HCEC 1CT (cell line): Measurements from ENCODE around the gene HTRA3.

Experiments
- DNase-seq: peaks from one replicate; pipeline ENCODE4 v3.0.0-alpha.2; 2017

The HTRA3 gene

GRCh38 chr4:8250227-8250626, 19.3 kb upstream of the HTRA3 start:
- DNase-seq: no peak

DNA sequence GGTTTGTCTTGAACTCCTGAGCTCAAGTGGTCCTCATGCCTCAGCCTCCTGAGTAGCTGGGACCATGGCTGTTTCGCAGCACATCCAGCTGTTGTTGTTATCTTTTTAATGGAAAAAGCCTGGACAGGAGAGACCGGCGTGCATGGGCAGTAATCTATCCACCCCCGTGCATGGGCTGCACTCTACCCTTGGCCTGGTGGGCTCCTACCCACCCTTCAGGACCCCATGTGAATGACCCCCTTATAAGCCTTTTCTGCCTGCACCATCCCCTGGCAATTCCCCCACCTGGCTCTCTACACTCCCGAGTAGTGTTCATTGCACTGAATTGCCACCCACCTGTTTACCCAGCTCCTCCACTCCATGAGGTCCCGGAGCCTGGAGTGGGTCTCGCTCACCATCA, 18.9 kb upstream of the HTRA3 start:
- DNase-seq: no peak

GRCh38 chr4:8251110-8251883, 18.3 kb upstream of the HTRA3 start:
- DNase-seq: no peak

DNA sequence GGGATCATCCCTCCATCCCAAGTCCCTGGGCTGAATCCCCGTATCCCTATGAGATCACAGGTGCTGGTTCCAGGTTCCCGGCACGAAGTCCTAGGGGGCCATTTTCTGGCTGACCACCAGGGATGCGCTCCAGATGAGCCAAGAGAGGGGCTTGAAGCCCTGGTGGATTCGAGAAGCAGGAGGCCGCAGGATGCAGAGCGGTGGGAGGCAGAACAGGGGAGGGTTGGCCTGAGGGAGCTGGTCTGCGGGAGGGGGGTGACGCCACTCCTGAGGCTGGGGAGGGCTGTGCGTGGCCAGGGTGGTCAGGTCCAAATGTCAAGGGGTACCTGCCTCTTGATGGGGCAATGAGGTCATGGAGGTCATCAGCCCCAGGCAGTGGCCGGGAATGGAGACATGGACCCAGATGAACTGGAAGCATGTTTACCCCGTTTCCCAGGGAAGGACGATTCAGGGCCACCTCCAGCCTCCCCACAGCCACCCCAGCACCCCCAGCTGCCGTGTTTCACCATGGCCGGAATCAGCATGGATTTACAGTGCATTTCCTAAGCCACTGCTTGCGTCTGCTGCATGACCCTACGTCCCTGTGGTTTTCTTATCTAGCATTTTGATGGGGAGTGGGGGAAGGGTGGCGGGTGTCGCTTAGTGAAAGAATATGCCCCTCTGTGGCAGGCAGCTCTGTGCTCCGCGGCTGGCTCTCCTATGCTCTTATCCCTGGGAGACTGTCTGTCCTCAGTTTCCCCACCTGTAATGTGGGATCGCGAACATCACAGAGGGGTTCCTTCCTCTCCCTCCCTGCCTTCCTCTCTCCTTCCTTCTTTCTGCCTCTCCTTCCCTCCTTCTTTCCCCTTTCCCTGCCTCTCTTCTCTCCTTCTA, 17.0 kb upstream of the HTRA3 start:
- DNase-seq: no peak

GRCh38 chr4:8254076-8254475, 15.5 kb upstream of the HTRA3 start:
- no peak for DNase-seq

- DNase-seq: no peak
Observed at GRCh38 chr4:8255698-8256441, 13.7 kb upstream of the HTRA3 start.

- DNase-seq: no peak
Observed at GRCh38 chr4:8257854-8258253, 11.7 kb upstream of the HTRA3 start.

GRCh38 chr4:8258552-8259212, 10.9 kb upstream of the HTRA3 start:
- no peak for DNase-seq

- no peak for DNase-seq
Observed at GRCh38 chr4:8259743-8260430, 9.7 kb upstream of the HTRA3 start.

- peak; percentile 73 for DNase-seq
Observed at GRCh38 chr4:8260656-8261111, 8.9 kb upstream of the HTRA3 start.

DNA sequence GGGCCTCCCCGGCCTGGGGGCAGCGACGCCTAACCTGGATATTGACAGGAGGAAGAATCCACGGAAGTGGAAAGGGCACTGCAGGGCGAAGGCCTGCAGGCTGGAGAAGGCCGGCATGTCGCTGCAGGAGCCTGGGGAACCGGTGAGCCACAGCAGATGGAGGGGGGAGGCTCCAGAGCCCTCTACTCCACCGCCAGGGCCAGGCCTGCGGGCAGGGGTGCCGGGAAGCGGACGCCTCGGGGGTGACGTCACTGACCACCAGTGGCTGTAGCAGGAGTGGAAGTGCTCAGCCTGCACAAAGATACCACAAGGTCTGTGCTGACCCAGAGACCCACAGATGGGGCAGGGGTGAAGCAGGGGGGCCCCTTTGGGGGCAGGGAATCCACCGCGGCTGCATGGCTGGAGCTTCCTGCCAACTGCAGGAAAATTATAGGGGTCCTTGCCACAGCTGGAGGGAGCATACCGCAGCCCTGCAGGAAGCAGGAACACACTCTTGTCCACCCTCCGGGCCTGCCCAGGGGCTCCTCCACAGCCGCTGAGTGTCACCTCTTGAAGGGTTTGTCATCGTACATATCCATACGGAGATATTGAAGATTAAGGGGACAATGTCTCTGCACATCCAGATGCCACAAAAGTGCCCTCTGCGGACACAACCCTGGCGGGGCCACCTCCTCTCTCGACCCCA, 7.6 kb upstream of the HTRA3 start:
- DNase-seq: no peak

- no peak for DNase-seq
Observed at GRCh38 chr4:8262637-8263322, 6.8 kb upstream of the HTRA3 start.

DNA sequence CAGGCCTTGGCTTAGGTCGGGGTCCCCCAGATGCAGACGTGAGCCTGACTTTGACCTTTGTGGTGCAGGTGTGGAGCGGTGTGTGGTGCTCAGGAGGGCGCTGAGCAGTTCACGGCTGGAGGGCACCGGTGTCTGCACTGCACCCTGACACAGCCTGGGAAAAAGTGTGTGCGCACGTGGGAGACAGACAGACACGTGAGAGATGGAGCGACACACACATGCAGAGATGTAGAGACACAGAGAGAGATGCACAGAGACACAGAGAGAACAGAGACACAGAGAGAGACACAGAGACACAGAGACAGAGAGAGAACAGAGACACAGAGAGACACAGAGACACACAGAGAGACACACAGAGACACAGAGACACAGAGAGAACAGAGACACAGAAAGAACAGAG, 6.2 kb upstream of the HTRA3 start:
- DNase-seq: no peak

- DNase-seq: no peak
Observed at GRCh38 chr4:8264106-8264505, 5.4 kb upstream of the HTRA3 start.

- DNase-seq: no peak
Observed at GRCh38 chr4:8265171-8265929, 4.2 kb upstream of the HTRA3 start.

DNA sequence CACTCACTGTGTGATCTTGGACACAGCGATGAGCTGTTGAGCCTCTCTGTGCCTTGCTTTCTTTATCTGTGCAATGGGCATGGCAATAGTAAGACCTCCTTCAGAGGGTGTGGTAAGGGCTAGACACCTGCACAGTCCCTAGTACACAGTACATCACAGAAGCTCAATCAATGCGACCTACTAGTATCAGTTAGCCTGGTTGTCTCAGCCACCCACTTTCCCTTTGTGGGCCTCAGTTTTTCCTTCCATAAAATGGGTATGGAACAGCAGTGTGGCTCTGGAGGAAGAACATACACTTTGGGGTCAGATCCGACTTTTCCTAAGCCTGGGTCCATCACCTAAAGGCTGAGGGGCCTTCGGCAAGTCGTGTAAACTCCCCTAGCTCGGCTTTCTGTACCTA, 3.5 kb upstream of the HTRA3 start:
- DNase-seq: no peak

- no peak for DNase-seq
Observed at GRCh38 chr4:8266508-8266907, 3.0 kb upstream of the HTRA3 start.

- peak; percentile 19 for DNase-seq
Observed at GRCh38 chr4:8267077-8267476, 2.5 kb upstream of the HTRA3 start.

- no peak for DNase-seq
Observed at GRCh38 chr4:8268211-8268610, 1.3 kb upstream of the HTRA3 start.

- no peak for DNase-seq
Observed at GRCh38 chr4:8268901-8269534, 536 bp upstream of the HTRA3 start.
